HepG2 (cell line): Measurements from ENCODE around the gene GPR17. TPM values are rescaled to one million over a fixed set of nuclear protein-coding genes. Genes with fewer than 3 reads are reported as not detected.

ENCODE experiments used
- ARNT ChIP-seq: fragments of 450-650 bp; IDR thresholded peaks from 2 replicates; pipeline ENCODE4 v1.6.1; 2017
- HNRNPL ChIP-seq: fragments of 200-400 bp; formaldehyde crosslinking; IDR thresholded peaks from 2 replicates; pipeline ENCODE4 v1.6.1; 2017; ENCODE audit warnings: mild to moderate bottlenecking, low read depth, low read length
- IKZF4 ChIP-seq: sonication (generic); formaldehyde crosslinking; IDR thresholded peaks from 2 replicates; pipeline ENCODE4 v1.5.1; 2020; ENCODE audit warnings: borderline replicate concordance, mild to moderate bottlenecking, low read depth, missing genetic modification reagents; ENCODE audit errors: not compliant biosample characterization
- MYC ChIP-seq: sonication (generic); formaldehyde crosslinking; IDR thresholded peaks from 2 replicates; pipeline ENCODE4 v1.9.0; 2021; ENCODE audit warnings: missing genetic modification reagents, borderline replicate concordance
- NR0B2 ChIP-seq: sonication (generic); formaldehyde crosslinking; IDR thresholded peaks from 2 replicates; pipeline ENCODE4 v1.4.0; 2020; ENCODE audit warnings: mild to moderate bottlenecking, missing genetic modification reagents
- PAXIP1 ChIP-seq: sonication (generic); formaldehyde crosslinking; conservative IDR thresholded peaks from 2 replicates; pipeline ENCODE4 v1.4.0; 2020; ENCODE audit warnings: mild to moderate bottlenecking, missing genetic modification reagents, moderate library complexity
- SETDB1 ChIP-seq: sonication (generic); formaldehyde crosslinking; IDR thresholded peaks from 2 replicates; pipeline ENCODE4 v1.5.1; 2020; ENCODE audit warnings: missing genetic modification reagents, mild to moderate bottlenecking, borderline replicate concordance
- SMARCE1 ChIP-seq: fragments of 450-650 bp; IDR thresholded peaks from 2 replicates; pipeline ENCODE4 v1.6.1; 2017; ENCODE audit warnings: borderline replicate concordance
- SP2 ChIP-seq: sonication (generic); formaldehyde crosslinking; IDR thresholded peaks from 2 replicates; pipeline ENCODE4 v1.5.1; 2020; ENCODE audit warnings: mild to moderate bottlenecking, missing genetic modification reagents
- ZNF160 ChIP-seq: sonication (generic); formaldehyde crosslinking; IDR thresholded peaks from 2 replicates; pipeline ENCODE4 v1.8.0; 2022; ENCODE audit warnings: mild to moderate bottlenecking, inconsistent platforms, missing genetic modification reagents
- ZNF251 ChIP-seq: sonication (generic); formaldehyde crosslinking; IDR thresholded peaks from 2 replicates; pipeline ENCODE4 v1.9.0; 2021; ENCODE audit warnings: mild to moderate bottlenecking, missing genetic modification reagents
- ZNF263 ChIP-seq: sonication (generic); formaldehyde crosslinking; IDR thresholded peaks from 2 replicates; pipeline ENCODE4 v1.4.0; 2020; ENCODE audit warnings: missing genetic modification reagents
- ZNF333 ChIP-seq: sonication (generic); formaldehyde crosslinking; IDR thresholded peaks from 2 replicates; pipeline ENCODE4 v1.4.0; 2020; ENCODE audit warnings: mild to moderate bottlenecking, missing genetic modification reagents, borderline replicate concordance
- ZNF431 ChIP-seq: sonication (generic); formaldehyde crosslinking; IDR thresholded peaks from 2 replicates; pipeline ENCODE4 v1.9.0; 2022; ENCODE audit warnings: missing genetic modification reagents, low read depth, mild to moderate bottlenecking, borderline replicate concordance
- ZNF564 ChIP-seq: sonication (generic); formaldehyde crosslinking; IDR thresholded peaks from 2 replicates; pipeline ENCODE4 v1.8.1; 2023; ENCODE audit warnings: mild to moderate bottlenecking, missing genetic modification reagents
- polyA plus RNA-seq, 8 experiments: library from polyadenylated mRNA; depleted of rRNA in 3 of 8; stranded (reverse) in 7 of 8; unstranded in 1 of 8; fragments of >200 nt; fragmentation: Illumina TruSeq in 4 of 8; extraction: Trizol in 4 of 8; gene quantifications; 2 replicates each; pipeline versions ENCODE4 v1.2.1 to v1.2.3, GENCODE V29; 2011 to 2016; ENCODE audit warnings: low read depth in 4 of 8, missing spikeins in 1 of 8, mixed read lengths in 1 of 8; ENCODE audit not compliant: insufficient read depth in 1 of 8
- total RNA-seq, 5 experiments: library from RNA; depleted of rRNA; stranded (reverse); fragments of >200 nt; fragmentation: Illumina TruSeq; extraction: Trizol; gene quantifications; 2 replicates each; pipeline ENCODE4 v1.2.3, GENCODE V29; 2016; ENCODE audit warnings: low read depth in 1 of 5
- TF ChIP-seq, protein P1 (sequence below): sonication (generic); formaldehyde crosslinking; IDR thresholded peaks from 2 replicates; pipeline ENCODE4 v1.8.0; 2022; ENCODE audit warnings: missing genetic modification reagents, mild to moderate bottlenecking, borderline replicate concordance
- TF ChIP-seq, protein P2 (sequence below): sonication (generic); formaldehyde crosslinking; IDR thresholded peaks from 2 replicates; pipeline ENCODE4 v1.4.0; 2020; ENCODE audit warnings: low read depth, missing genetic modification reagents
- TF ChIP-seq, protein P3 (sequence below): sonication (generic); formaldehyde crosslinking; IDR thresholded peaks from 2 replicates; pipeline ENCODE4 v1.8.1; 2022; ENCODE audit warnings: low read depth, mild to moderate bottlenecking, missing genetic modification reagents

GPR17 gene
- total and polyA plus RNA-seq, 2 of the 13 experiments (the other 11 are each of a cell fraction or from before 2014, with no cell fraction given): not detected

DNA sequence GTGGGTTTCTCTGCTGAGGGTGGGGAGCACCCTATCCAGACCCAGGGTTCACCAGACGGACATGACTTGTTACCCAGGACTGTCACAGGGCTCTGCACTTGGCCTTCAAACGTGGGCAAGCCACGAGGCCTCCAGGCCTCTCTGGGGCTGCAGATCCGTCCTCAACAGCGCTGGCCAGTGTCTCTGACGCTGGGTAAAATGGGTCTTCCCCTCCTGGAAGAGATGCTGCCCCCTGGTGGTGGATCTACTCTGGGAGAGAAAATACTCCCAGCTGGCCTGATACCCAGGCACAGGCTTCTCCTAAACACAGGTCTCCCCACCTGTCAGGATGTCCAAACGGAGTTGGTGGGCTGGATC, 3.7 kb downstream of the GPR17 start (continued):
- TF ChIP-seq, protein P1, sequence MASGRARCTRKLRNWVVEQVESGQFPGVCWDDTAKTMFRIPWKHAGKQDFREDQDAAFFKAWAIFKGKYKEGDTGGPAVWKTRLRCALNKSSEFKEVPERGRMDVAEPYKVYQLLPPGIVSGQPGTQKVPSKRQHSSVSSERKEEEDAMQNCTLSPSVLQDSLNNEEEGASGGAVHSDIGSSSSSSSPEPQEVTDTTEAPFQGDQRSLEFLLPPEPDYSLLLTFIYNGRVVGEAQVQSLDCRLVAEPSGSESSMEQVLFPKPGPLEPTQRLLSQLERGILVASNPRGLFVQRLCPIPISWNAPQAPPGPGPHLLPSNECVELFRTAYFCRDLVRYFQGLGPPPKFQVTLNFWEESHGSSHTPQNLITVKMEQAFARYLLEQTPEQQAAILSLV: no peak
- TF ChIP-seq NR0B2 (CRISPR knock-in tag): no peak
- TF ChIP-seq ZNF160 (CRISPR knock-in tag): no peak
- no peak for TF ChIP-seq SMARCE1
- TF ChIP-seq HNRNPL: no peak
- no peak for TF ChIP-seq ZNF564 (CRISPR knock-in tag)
- peak; percentile 32 for TF ChIP-seq IKZF4 (CRISPR knock-in tag)
- 0 out of 2 replicates have a peak, but pooled peaks have one; percentile 3 for TF ChIP-seq ZNF431 (CRISPR knock-in tag)
- no peak for TF ChIP-seq ZNF333
- no peak for TF ChIP-seq SP2
- no peak for TF ChIP-seq ZNF263 (CRISPR knock-in tag)
- TF ChIP-seq, protein P2, sequence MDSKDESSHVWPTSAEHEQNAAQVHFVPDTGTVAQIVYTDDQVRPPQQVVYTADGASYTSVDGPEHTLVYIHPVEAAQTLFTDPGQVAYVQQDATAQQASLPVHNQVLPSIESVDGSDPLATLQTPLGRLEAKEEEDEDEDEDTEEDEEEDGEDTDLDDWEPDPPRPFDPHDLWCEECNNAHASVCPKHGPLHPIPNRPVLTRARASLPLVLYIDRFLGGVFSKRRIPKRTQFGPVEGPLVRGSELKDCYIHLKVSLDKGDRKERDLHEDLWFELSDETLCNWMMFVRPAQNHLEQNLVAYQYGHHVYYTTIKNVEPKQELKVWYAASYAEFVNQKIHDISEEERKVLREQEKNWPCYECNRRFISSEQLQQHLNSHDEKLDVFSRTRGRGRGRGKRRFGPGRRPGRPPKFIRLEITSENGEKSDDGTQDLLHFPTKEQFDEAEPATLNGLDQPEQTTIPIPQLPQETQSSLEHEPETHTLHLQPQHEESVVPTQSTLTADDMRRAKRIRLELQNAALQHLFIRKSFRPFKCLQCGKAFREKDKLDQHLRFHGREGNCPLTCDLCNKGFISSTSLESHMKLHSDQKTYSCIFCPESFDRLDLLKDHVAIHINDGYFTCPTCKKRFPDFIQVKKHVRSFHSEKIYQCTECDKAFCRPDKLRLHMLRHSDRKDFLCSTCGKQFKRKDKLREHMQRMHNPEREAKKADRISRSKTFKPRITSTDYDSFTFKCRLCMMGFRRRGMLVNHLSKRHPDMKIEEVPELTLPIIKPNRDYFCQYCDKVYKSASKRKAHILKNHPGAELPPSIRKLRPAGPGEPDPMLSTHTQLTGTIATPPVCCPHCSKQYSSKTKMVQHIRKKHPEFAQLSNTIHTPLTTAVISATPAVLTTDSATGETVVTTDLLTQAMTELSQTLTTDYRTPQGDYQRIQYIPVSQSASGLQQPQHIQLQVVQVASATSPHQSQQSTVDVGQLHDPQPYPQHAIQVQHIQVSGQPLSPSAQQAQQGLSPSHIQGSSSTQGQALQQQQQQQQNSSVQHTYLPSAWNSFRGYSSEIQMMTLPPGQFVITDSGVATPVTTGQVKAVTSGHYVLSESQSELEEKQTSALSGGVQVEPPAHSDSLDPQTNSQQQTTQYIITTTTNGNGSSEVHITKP: no peak
- TF ChIP-seq SETDB1: 0 out of 2 replicates have a peak, but pooled peaks have one; percentile 38
- TF ChIP-seq ARNT: no peak
- TF ChIP-seq ZNF251 (CRISPR knock-in tag): no peak
- no peak for TF ChIP-seq PAXIP1 (CRISPR knock-in tag)
- 0 out of 2 replicates have a peak, but pooled peaks have one; percentile 23 for TF ChIP-seq MYC
- TF ChIP-seq, protein P3, sequence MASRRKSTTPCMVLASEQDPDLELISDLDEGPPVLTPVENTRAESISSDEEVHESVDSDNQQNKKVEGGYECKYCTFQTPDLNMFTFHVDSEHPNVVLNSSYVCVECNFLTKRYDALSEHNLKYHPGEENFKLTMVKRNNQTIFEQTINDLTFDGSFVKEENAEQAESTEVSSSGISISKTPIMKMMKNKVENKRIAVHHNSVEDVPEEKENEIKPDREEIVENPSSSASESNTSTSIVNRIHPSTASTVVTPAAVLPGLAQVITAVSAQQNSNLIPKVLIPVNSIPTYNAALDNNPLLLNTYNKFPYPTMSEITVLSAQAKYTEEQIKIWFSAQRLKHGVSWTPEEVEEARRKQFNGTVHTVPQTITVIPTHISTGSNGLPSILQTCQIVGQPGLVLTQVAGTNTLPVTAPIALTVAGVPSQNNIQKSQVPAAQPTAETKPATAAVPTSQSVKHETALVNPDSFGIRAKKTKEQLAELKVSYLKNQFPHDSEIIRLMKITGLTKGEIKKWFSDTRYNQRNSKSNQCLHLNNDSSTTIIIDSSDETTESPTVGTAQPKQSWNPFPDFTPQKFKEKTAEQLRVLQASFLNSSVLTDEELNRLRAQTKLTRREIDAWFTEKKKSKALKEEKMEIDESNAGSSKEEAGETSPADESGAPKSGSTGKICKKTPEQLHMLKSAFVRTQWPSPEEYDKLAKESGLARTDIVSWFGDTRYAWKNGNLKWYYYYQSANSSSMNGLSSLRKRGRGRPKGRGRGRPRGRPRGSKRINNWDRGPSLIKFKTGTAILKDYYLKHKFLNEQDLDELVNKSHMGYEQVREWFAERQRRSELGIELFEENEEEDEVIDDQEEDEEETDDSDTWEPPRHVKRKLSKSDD (CRISPR knock-in tag): no peak
